H1 (cell line): ENCODE measurements around the gene HPS6. TPM values are rescaled to one million over a fixed set of nuclear protein-coding genes. Genes with fewer than 3 reads are reported as not detected.

Source experiments
- CTCF ChIA-PET: fragments of 300-600 bp; sonication (Branson Sonifier 250); formaldehyde crosslinking; loops from one replicate; lab custom pipeline; 2021; ENCODE audit not compliant: partially characterized antibody; lab: Charles Lee
- POLR2A ChIA-PET: fragments of 300-600 bp; sonication (Branson Sonifier 250); formaldehyde crosslinking; loops from one replicate; lab custom pipeline; 2021; ENCODE audit warnings: inconsistent platforms; ENCODE audit not compliant: partially characterized antibody; lab: Charles Lee
- DNase-seq, 2 experiments: peaks; one replicate each; pipeline versions ENCODE4 v3.0.0 to v3.0.0-alpha.2; 2010 to 2022; ENCODE audit warnings: low spot score in 2 of 2, low read depth in 1 of 2, mixed read lengths in 1 of 2
- FAIRE-seq: peaks from 2 replicates; lab custom pipeline; 2011; peaks lifted over from hg19 to GRCh38; lab: Jason Lieb, UNC
- H2AFZ ChIP-seq: 2 replicates; pipeline ENCODE4 v1.8.1; 2012; ENCODE audit warnings: low read length, inconsistent platforms
- H2AK5ac ChIP-seq: 2 replicates; pipeline ENCODE4 v1.6.1; 2013; ENCODE audit warnings: low read depth, low read length
- H2BK120ac ChIP-seq: replicated peaks from 2 replicates; pipeline ENCODE3; 2013; ENCODE audit warnings: low read depth, low read length, inconsistent platforms
- H2BK12ac ChIP-seq: 2 replicates; pipeline ENCODE4 v1.6.1; 2013; ENCODE audit warnings: low read depth, low read length
- H2BK15ac ChIP-seq: 2 replicates; pipeline ENCODE4 v1.6.1; 2013; ENCODE audit warnings: low read length
- H2BK20ac ChIP-seq: 2 replicates; pipeline ENCODE4 v1.6.1; 2013; ENCODE audit warnings: low read length
- H2BK5ac ChIP-seq: 2 replicates; pipeline ENCODE4 v1.6.1; 2013; ENCODE audit warnings: low read depth, low read length
- H3K14ac ChIP-seq: 2 replicates; pipeline ENCODE4 v1.6.1; 2013; ENCODE audit warnings: inconsistent platforms; ENCODE audit not compliant: insufficient read length
- H3K18ac ChIP-seq: 2 replicates; pipeline ENCODE4 v1.6.1; 2013; ENCODE audit warnings: low read length; ENCODE audit errors: extremely low read depth
- H3K23ac ChIP-seq: 2 replicates; pipeline ENCODE4 v1.6.1; 2013; ENCODE audit warnings: inconsistent platforms; ENCODE audit not compliant: insufficient read length
- H3K23me2 ChIP-seq: 2 replicates; pipeline ENCODE4 v1.6.1; 2013; ENCODE audit warnings: low read depth, low read length
- H3K27ac ChIP-seq: 2 replicates; pipeline ENCODE4 v1.6.1; 2011; ENCODE audit warnings: low read depth, low read length, inconsistent platforms
- H3K27me3 ChIP-seq, 4 experiments: replicated peaks in 1 of 4; 1 replicate in 1 of 4; 2 replicates in 3 of 4; pipeline versions ENCODE4 v1.6.1 to v1.8.1; 2011 to 2013; ENCODE audit warnings: low read length in 3 of 4, mild to moderate bottlenecking in 3 of 4, inconsistent platforms in 2 of 4, mixed read lengths in 2 of 4, moderate library complexity in 1 of 4; ENCODE audit not compliant: control insufficient read depth in 3 of 4, insufficient read depth in 3 of 4; ENCODE audit errors: extremely low read depth in 1 of 4
- H3K36me3 ChIP-seq, 4 experiments: 2 replicates each; pipeline versions ENCODE4 v1.6.1 to v1.8.1; 2011 to 2013; ENCODE audit warnings: mild to moderate bottlenecking in 4 of 4, low read length in 3 of 4, moderate library complexity in 2 of 4, control low read depth in 1 of 4, inconsistent platforms in 1 of 4; ENCODE audit not compliant: insufficient read depth in 4 of 4, control insufficient read depth in 2 of 4
- H3K4ac ChIP-seq: replicated peaks from 2 replicates; pipeline ENCODE3; 2013; ENCODE audit warnings: low read length, low read depth, mixed read lengths, inconsistent platforms; ENCODE audit not compliant: insufficient read length
- H3K4me1 ChIP-seq, 4 experiments: replicated peaks in 1 of 4; 1 replicate in 1 of 4; 2 replicates in 3 of 4; pipeline versions ENCODE4 v1.6.1 to v1.8.1; 2011 to 2013; ENCODE audit warnings: low read length in 3 of 4, inconsistent platforms in 2 of 4, mixed read lengths in 1 of 4; ENCODE audit not compliant: insufficient read depth in 4 of 4, control insufficient read depth in 3 of 4
- H3K4me2 ChIP-seq, 2 experiments: 2 replicates each; pipeline versions ENCODE4 v1.6.1 to v1.8.1; 2011 to 2013; ENCODE audit warnings: low read depth in 2 of 2, low read length in 2 of 2, control low read depth in 1 of 2, inconsistent platforms in 1 of 2, mild to moderate bottlenecking in 1 of 2; ENCODE audit not compliant: insufficient read depth in 1 of 2
- H3K4me3 ChIP-seq, 4 experiments: fragments of 200-600, 300-600 bp in 1 of 4; sonication (generic), shearing (Covaris generic), sonication (Bioruptor Twin) in 1 of 4; 2 replicates each; pipeline versions ENCODE4 v1.5.1 to v1.8.1; 2011 to 2016; ENCODE audit warnings: low read length in 4 of 4, low read depth in 3 of 4, control low read depth in 2 of 4, inconsistent platforms in 2 of 4, mild to moderate bottlenecking in 2 of 4, mixed read lengths in 1 of 4, moderate library complexity in 1 of 4; ENCODE audit not compliant: insufficient read depth in 2 of 4; ENCODE audit errors: extremely low read depth in 1 of 4
- H3K56ac ChIP-seq: replicated peaks from 2 replicates; pipeline ENCODE3; 2013; ENCODE audit warnings: low read depth, mild to moderate bottlenecking, mixed read lengths, low read length, inconsistent platforms; ENCODE audit not compliant: insufficient read length
- H3K79me1 ChIP-seq: 2 replicates; pipeline ENCODE4 v1.6.1; 2013; ENCODE audit warnings: low read depth, low read length, control low read depth
- H3K79me2 ChIP-seq, 2 experiments: 2 replicates each; pipeline versions ENCODE4 v1.6.1 to v1.8.1; 2012 to 2013; ENCODE audit warnings: low read length in 2 of 2, mild to moderate bottlenecking in 2 of 2, inconsistent platforms in 1 of 2; ENCODE audit not compliant: insufficient read depth in 2 of 2, control insufficient read depth in 1 of 2
- H3K9ac ChIP-seq, 4 experiments: replicated peaks in 1 of 4; 1 replicate in 1 of 4; 2 replicates in 3 of 4; pipeline versions ENCODE4 v1.6.1 to v1.8.1; 2011 to 2013; ENCODE audit warnings: low read depth in 3 of 4, low read length in 3 of 4, control low read depth in 2 of 4, mild to moderate bottlenecking in 2 of 4, moderate library complexity in 2 of 4, inconsistent platforms in 1 of 4; ENCODE audit errors: extremely low read depth in 1 of 4
- H3K9me3 ChIP-seq, 2 experiments: 2 replicates each; pipeline versions ENCODE4 v1.6.1 to v1.8.1; 2012 to 2013; ENCODE audit warnings: mild to moderate bottlenecking in 2 of 2, moderate library complexity in 2 of 2, control low read depth in 1 of 2, inconsistent platforms in 1 of 2, low read depth in 1 of 2, low read length in 1 of 2, mixed read lengths in 1 of 2; ENCODE audit not compliant: insufficient read depth in 2 of 2
- H4K20me1 ChIP-seq, 2 experiments: replicated peaks in 1 of 2; 2 replicates each; pipeline versions ENCODE3 to v1.8.1; 2011 to 2013; ENCODE audit warnings: inconsistent platforms in 2 of 2, low read length in 2 of 2, mild to moderate bottlenecking in 1 of 2; ENCODE audit not compliant: insufficient read depth in 2 of 2, control insufficient read depth in 1 of 2
- H4K5ac ChIP-seq: 2 replicates; pipeline ENCODE4 v1.6.1; 2013; ENCODE audit warnings: low read length, low read depth, mixed read lengths, inconsistent platforms; ENCODE audit not compliant: insufficient read length
- H4K8ac ChIP-seq: 2 replicates; pipeline ENCODE4 v1.8.0; 2013; ENCODE audit warnings: mild to moderate bottlenecking, moderate library complexity, low read length, inconsistent platforms; ENCODE audit not compliant: insufficient read depth; ENCODE audit errors: extremely low read depth
- H4K91ac ChIP-seq: replicated peaks from 2 replicates; pipeline ENCODE3; 2013; ENCODE audit warnings: low read length, mixed read lengths, inconsistent platforms; ENCODE audit not compliant: insufficient read length
- ATF2 ChIP-seq: IDR thresholded peaks from 2 replicates; pipeline ENCODE4 v1.6.1; 2012; ENCODE audit warnings: low read length, inconsistent platforms
- CHD1 ChIP-seq: IDR thresholded peaks from 2 replicates; pipeline ENCODE4 v1.6.1; 2012; ENCODE audit warnings: low read depth, low read length, improper control_type of control experiment
- GABPA ChIP-seq: IDR thresholded peaks from 2 replicates; pipeline ENCODE4 v1.6.1; 2011; ENCODE audit warnings: mild to moderate bottlenecking, low read length, moderate library complexity, borderline replicate concordance; ENCODE audit not compliant: insufficient read depth
- KDM5A ChIP-seq: fragments of 200-600 bp; IDR thresholded peaks from 2 replicates; pipeline ENCODE4 v1.7.1; 2012; ENCODE audit warnings: mild to moderate bottlenecking, low read length, inconsistent platforms, mixed read lengths
- SAP30 ChIP-seq: fragments of 300-600 bp; sonication (generic); IDR thresholded peaks from 2 replicates; pipeline ENCODE4 v1.7.1; 2012; ENCODE audit warnings: low read length, moderate library complexity, mild to moderate bottlenecking, inconsistent platforms; ENCODE audit not compliant: insufficient read depth, insufficient replicate concordance
- SIX5 ChIP-seq: IDR thresholded peaks from 2 replicates; pipeline ENCODE4 v1.6.1; 2011; ENCODE audit warnings: mild to moderate bottlenecking, low read depth, low read length
- TBP ChIP-seq: IDR thresholded peaks from 2 replicates; pipeline ENCODE4 v1.6.1; 2011; ENCODE audit warnings: low read depth, low read length, improper control_type of control experiment
- WGBS, 2 experiments: shearing (Covaris generic) in 1 of 2; methylation state at CpG; one replicate each; pipeline versions ENCODE4 v1.1.6 to v1.1.7; 2013 to 2015; ENCODE audit warnings: low lambda C conversion rate in 2 of 2, mixed read lengths in 2 of 2, inconsistent platforms in 1 of 2, low coverage in 1 of 2, missing lambda C conversion rate in 1 of 2; ENCODE audit not compliant: insufficient replicate concordance in 2 of 2, insufficient coverage in 1 of 2, insufficient read length in 1 of 2; ENCODE audit errors: extremely low coverage in 1 of 2, missing lambda C conversion rate in 1 of 2; 5-methylcytosine and 5-hydroxymethylcytosine counted together
- polyA plus RNA-seq, 7 experiments: library from polyadenylated mRNA; depleted of rRNA in 3 of 7; stranded (reverse) in 5 of 7; unstranded in 2 of 7; fragments of >200 nt in 5 of 7; fragments of 200-250 nt in 2 of 7; gene quantifications; 1 replicate in 5 of 7; 2 replicates in 1 of 7; 4 replicates in 1 of 7; pipeline versions ENCODE4 v1.2.1 to v1.2.3, GENCODE V29; 2011 to 2013; ENCODE audit warnings: missing spikeins in 2 of 7, mixed read lengths in 2 of 7
- total RNA-seq: library from RNA; stranded (reverse); fragmentation: NEBNext Ultra II Directional; extraction: Animal tissue kit (Norgen Biotek cat#: 25700); gene quantifications from 2 replicates; pipeline ENCODE4 v1.2.1, GENCODE V29; 2021

HPS6 gene
- total and polyA plus RNA-seq, 2 of the 8 experiments (the other 6 are each of a cell fraction or from before 2014, with no cell fraction given) = 10.2 to 17.7 TPM

GRCh38 chr10:102067091-102067916, 2.2 kb downstream of the HPS6 start:
- Histone ChIP-seq H4K20me1 (peaks cover 4 to 13% of the 10 kb centered on the region in 2 experiments), H4K91ac (no peak overlapping the region), H3K4ac (no peak overlapping the region), H4K8ac (no peak overlapping the region; the same call in 1 of the 2 replicates), H3K4me3 (no peak overlapping the region), H2AK5ac (no peak overlapping the region), H2AFZ (no peak overlapping the region), H4K5ac (no peak overlapping the region), H3K27me3 (peaks cover 0 to 3% (median 1%) of the 10 kb centered on the region in 4 experiments; a peak in 1 of 7 replicates), H3K4me2 (no peak overlapping the region; a peak in 1 of 4 replicates), H3K9ac (no peak overlapping the region), H2BK5ac (no peak overlapping the region), H3K79me2 (no peaks in the 10 kb centered on the region), H3K23me2 (no peaks in the 10 kb centered on the region; the same call in 1 of the 2 replicates), H3K27ac (no peak overlapping the region), H3K4me1 (peaks cover 0 to 8% (median 4%) of the 10 kb centered on the region in 4 experiments; a peak in 5 of 7 replicates), H3K14ac (no peak overlapping the region), H2BK120ac (no peak overlapping the region), H3K18ac (no peak overlapping the region), H3K79me1 (peaks cover 2% of the 10 kb centered on the region; the same call in 1 of the 2 replicates), H2BK12ac (no peak overlapping the region), H3K36me3 (no peaks in the 10 kb centered on the region), H2BK20ac (no peak overlapping the region), H2BK15ac (no peak overlapping the region), H3K23ac (no peak overlapping the region), H3K9me3 (no peaks in the 10 kb centered on the region), H3K56ac (no peak overlapping the region)
- WGBS, 2 experiments = 94% methylated on average over 16 of the region's 18 CpGs; no CpG with 5 or more reads in 1 of the 2 experiments
- ChIA-PET POLR2A (interaction anchor here (0.7 to 3.3 kb wide), 6 partner anchors 10 to 234 kb away, joined by 3 to 13 read pairs (median 5); partner anchors contain the start of genes ARMH3 and PPRC1), CTCF (interaction anchor here (0.6 to 7.7 kb wide), 12 partner anchors 9 to 299 kb away, joined by 3 to 72 read pairs (median 8); no protein-coding TSS in a partner anchor)
- DNase-seq = no peak
- FAIRE-seq = no peak
- TF ChIP-seq TBP = no peak
- no peak for TF ChIP-seq KDM5A
- no peak for TF ChIP-seq SAP30
- no peak for TF ChIP-seq GABPA
- TF ChIP-seq SIX5 = no peak
- no peak for TF ChIP-seq CHD1
- no peak for TF ChIP-seq ATF2
